Measurements from ENCODE around the gene REPIN1.

Gene REPIN1

DNA sequence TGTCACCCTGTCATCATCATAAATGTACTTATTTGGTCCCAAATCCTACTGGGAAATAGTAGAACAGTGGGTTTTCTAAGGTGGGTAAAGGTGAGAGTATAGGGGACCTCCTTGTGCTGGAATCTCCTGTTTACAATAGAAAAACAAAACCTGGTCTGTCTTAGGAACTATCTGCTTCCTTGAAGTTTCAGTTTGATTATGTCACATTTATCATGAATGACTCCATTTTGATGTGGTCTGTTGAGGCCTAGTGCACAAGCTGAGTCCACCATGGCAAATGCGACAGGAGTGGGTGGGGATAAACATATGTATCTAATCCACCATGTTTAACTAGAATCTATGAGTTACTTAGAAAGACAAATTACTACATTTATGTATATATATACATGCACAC lies 13.0 kb upstream of the REPIN1 start:
- Histone ChIP-seq H4K20me1 (ENCODE audit: insufficient read depth, low read length) (no peaks in the 10 kb centered on the region), H3K4me2 (ENCODE audit: insufficient read depth, low read length) (no peak overlapping the region), H3K79me2 (ENCODE audit: insufficient read depth, low read length) (peaks cover 21% of the 10 kb centered on the region), H3K9me3 (ENCODE audit: insufficient read depth, low read length, severe bottlenecking) (no peaks in the 10 kb centered on the region), H2AFZ (ENCODE audit: low read depth, low read length) (no peak overlapping the region), H3K4me3 (ENCODE audit: low read depth in 1 of 2, low read length in 2 of 2) (no peak overlapping the region), H3K9ac (ENCODE audit: low read depth, low read length) (no peak overlapping the region), H3K4me1 (ENCODE audit: insufficient read depth, low read length) (peaks cover 55% of the 10 kb centered on the region), H3K27ac (ENCODE audit: low read length) (peak overlapping the region; percentile 90), H3K36me3 (ENCODE audit: insufficient read depth, low read length) (no peaks in the 10 kb centered on the region), H3K27me3 (ENCODE audit: insufficient read depth, low read length, poor library complexity) (no peaks in the 10 kb centered on the region)
- no peak for TF ChIP-seq EZH2 (IDR thresholded peaks at IDR 0.05; ENCODE audit: borderline replicate concordance, low read depth, low read length, severe bottlenecking)
- DNase-seq (no peak), ATAC-seq (ENCODE audit: insufficient read depth, low read depth) (no peak)

DNA sequence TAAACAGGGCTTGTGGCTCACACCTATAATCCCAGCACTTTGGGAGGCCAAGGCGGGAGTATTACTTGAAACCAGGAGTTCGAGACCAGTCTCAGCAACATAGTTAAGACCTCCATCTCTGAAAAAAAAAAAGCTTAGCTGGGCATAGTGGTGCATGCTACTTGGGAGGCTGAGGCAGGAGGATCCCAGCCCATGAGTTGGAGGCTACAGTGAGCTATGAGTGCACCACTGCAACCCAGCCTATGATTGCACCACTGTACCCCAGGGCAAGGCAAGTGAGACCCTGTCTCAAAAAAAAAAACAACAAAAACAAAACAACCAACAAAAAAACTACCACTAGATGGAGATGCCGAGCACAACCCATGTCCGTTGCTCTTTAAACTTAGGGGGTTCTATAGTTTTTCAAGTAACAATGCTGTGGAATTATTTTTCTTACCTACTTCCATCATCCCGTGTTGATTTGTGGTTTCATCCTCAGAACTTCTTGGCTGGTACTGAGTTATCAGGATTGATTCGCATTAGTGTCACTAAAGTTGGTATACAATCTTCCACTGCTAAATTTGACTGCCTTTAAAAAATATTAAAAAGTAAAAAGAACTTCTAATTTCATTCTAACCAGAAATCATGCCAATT lies 12.2 kb upstream of the REPIN1 start:
- peak overlapping the region; percentile 43 for H3K9ac ChIP-seq (ENCODE audit: low read depth, low read length)
- H3K4me2 ChIP-seq (ENCODE audit: insufficient read depth, low read length): peak overlapping the region; percentile 65
- H2AFZ ChIP-seq (ENCODE audit: low read depth, low read length): no peak overlapping the region
- no peaks in the 10 kb centered on the region for H4K20me1 ChIP-seq (ENCODE audit: insufficient read depth, low read length)
- no peaks in the 10 kb centered on the region for H3K9me3 ChIP-seq (ENCODE audit: insufficient read depth, low read length, severe bottlenecking)
- DNase-seq (peak; percentile 57), ATAC-seq (ENCODE audit: insufficient read depth, low read depth) (no peak)
- peak overlapping the region; percentile 90 for H3K27ac ChIP-seq (ENCODE audit: low read length)
- H3K36me3 ChIP-seq (ENCODE audit: insufficient read depth, low read length): no peaks in the 10 kb centered on the region
- TF ChIP-seq EZH2 (IDR thresholded peaks at IDR 0.05; ENCODE audit: borderline replicate concordance, low read depth, low read length, severe bottlenecking): no peak
- TF ChIP-seq, protein P1, sequence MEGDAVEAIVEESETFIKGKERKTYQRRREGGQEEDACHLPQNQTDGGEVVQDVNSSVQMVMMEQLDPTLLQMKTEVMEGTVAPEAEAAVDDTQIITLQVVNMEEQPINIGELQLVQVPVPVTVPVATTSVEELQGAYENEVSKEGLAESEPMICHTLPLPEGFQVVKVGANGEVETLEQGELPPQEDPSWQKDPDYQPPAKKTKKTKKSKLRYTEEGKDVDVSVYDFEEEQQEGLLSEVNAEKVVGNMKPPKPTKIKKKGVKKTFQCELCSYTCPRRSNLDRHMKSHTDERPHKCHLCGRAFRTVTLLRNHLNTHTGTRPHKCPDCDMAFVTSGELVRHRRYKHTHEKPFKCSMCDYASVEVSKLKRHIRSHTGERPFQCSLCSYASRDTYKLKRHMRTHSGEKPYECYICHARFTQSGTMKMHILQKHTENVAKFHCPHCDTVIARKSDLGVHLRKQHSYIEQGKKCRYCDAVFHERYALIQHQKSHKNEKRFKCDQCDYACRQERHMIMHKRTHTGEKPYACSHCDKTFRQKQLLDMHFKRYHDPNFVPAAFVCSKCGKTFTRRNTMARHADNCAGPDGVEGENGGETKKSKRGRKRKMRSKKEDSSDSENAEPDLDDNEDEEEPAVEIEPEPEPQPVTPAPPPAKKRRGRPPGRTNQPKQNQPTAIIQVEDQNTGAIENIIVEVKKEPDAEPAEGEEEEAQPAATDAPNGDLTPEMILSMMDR (IDR thresholded peaks at IDR 0.05; ENCODE audit: borderline replicate concordance, extremely low read depth, low read length, poor library complexity, severe bottlenecking): peak; percentile 78
- no peaks in the 10 kb centered on the region for H3K27me3 ChIP-seq (ENCODE audit: insufficient read depth, low read length, poor library complexity)
- H3K4me1 ChIP-seq (ENCODE audit: insufficient read depth, low read length): peaks cover 62% of the 10 kb centered on the region
- peak overlapping the region in 1 of 2 experiments; percentile 37; a peak in 1 of 4 replicates for H3K4me3 ChIP-seq (ENCODE audit: low read depth in 1 of 2, low read length in 2 of 2)
- H3K79me2 ChIP-seq (ENCODE audit: insufficient read depth, low read length): peaks cover 28% of the 10 kb centered on the region

DNA sequence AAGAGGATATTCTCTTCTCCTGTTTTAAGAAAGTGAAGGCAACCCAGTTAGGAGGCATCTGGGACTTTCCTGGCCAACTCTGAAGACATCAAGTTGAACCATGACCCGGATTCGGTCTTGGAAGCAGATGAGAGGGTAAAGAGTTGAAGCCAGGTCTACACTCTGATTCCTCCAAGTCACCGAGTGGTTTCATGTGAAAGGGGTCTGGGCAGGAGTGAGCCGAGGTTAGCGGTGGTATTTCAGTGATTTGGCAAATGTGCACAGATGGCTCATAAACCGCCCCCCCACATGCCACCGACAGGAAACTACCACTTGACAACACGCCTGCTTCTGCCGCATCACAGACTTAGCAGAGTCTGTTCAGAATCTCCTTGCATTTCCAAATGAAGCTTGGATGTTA lies 11.4 kb upstream of the REPIN1 start:
- peaks cover 71% of the 10 kb centered on the region for H3K4me1 ChIP-seq (ENCODE audit: insufficient read depth, low read length)
- DNase-seq: peak; percentile 96

More for the DNA sequence above, 11.4 kb upstream of the REPIN1 start:
- peak overlapping the region; percentile 90 for H3K27ac ChIP-seq (ENCODE audit: low read length)
- H3K4me3 ChIP-seq (ENCODE audit: low read depth in 1 of 2, low read length in 2 of 2): peak overlapping the region in 1 of 2 experiments; percentile 46; a peak in 2 of 4 replicates
- H3K9ac ChIP-seq (ENCODE audit: low read depth, low read length): peak overlapping the region; percentile 51
- H2AFZ ChIP-seq (ENCODE audit: low read depth, low read length): no peak overlapping the region
- no peaks in the 10 kb centered on the region for H3K36me3 ChIP-seq (ENCODE audit: insufficient read depth, low read length)
- H3K79me2 ChIP-seq (ENCODE audit: insufficient read depth, low read length): peaks cover 37% of the 10 kb centered on the region
- peak; percentile 85 for ATAC-seq (ENCODE audit: insufficient read depth, low read depth)
- H3K4me2 ChIP-seq (ENCODE audit: insufficient read depth, low read length): peak overlapping the region; percentile 65
- TF ChIP-seq, protein P1 (IDR thresholded peaks at IDR 0.05; ENCODE audit: borderline replicate concordance, extremely low read depth, low read length, poor library complexity, severe bottlenecking): peak; percentile 12
- no peak for TF ChIP-seq EZH2 (IDR thresholded peaks at IDR 0.05; ENCODE audit: borderline replicate concordance, low read depth, low read length, severe bottlenecking)
- no peaks in the 10 kb centered on the region for H4K20me1 ChIP-seq (ENCODE audit: insufficient read depth, low read length)
- H3K9me3 ChIP-seq (ENCODE audit: insufficient read depth, low read length, severe bottlenecking): no peaks in the 10 kb centered on the region
- H3K27me3 ChIP-seq (ENCODE audit: insufficient read depth, low read length, poor library complexity): no peaks in the 10 kb centered on the region

Measured in DND-41 (cell line).